RCC 7860 (cell line): ENCODE data around the gene LPAR2.
"Not testable (repeated sequence)": the region's sequence is repeated elsewhere in the genome, so short reads cannot be mapped to it uniquely, and the experiment has no call there.

Source experiments
- DNase-seq: peaks from one replicate; pipeline ENCODE4 v3.0.0-alpha.2; 2015; ENCODE audit warnings: low spot score
- FAIRE-seq: peaks from 2 replicates; lab custom pipeline; 2012; peaks lifted over from hg19 to GRCh38; lab: Jason Lieb, UNC

The LPAR2 gene

GRCh38 chr19:19627621-19628500, at the start of gene LPAR2:
TSS of gene LPAR2 (minus strand) at chr19:19628220. CDS start at chr19:19627275, 945 bp downstream.
- DNase-seq (no peak), FAIRE-seq (no peak)

GRCh38 chr19:19677579-19677978, 49.6 kb upstream of the LPAR2 start:
- DNase-seq = no peak
- FAIRE-seq = no peak

- no peak for FAIRE-seq
- no peak for DNase-seq
Measured at GRCh38 chr19:19674315-19674714, 46.3 kb upstream of the LPAR2 start.

- DNase-seq (no peak), FAIRE-seq (no peak)
Measured at GRCh38 chr19:19672816-19673215, 44.8 kb upstream of the LPAR2 start.

GRCh38 chr19:19670070-19670551, 42.1 kb upstream of the LPAR2 start:
- DNase-seq (no peak), FAIRE-seq (no peak)

GRCh38 chr19:19668230-19669012, 40.4 kb upstream of the LPAR2 start, which contains the start of gene ZNF101:
TSS of gene ZNF101 (plus strand) at chr19:19668839. CDS start at chr19:19668964, 125 bp downstream.
- DNase-seq = peak; percentile 73
- peak; percentile 51 for FAIRE-seq

GRCh38 chr19:19665420-19665948, 37.5 kb upstream of the LPAR2 start:
- not testable (repeated sequence) for DNase-seq, FAIRE-seq

- FAIRE-seq = no peak
- DNase-seq = peak; percentile 86
Measured at GRCh38 chr19:19663256-19664120, 35.5 kb upstream of the LPAR2 start, which contains the start of gene ATP13A1. TSS of gene ATP13A1 (minus strand) at chr19:19663676. CDS start at chr19:19663666, 10 bp downstream.

- no peak for FAIRE-seq
Measured at GRCh38 chr19:19662871-19663255, 34.8 kb upstream of the LPAR2 start.

GRCh38 chr19:19662344-19662743, 34.3 kb upstream of the LPAR2 start:
- FAIRE-seq (no peak), DNase-seq (no peak)

More at GRCh38 chr19:19662871-19663255, 34.8 kb upstream of the LPAR2 start:
- no peak for DNase-seq

- no peak for FAIRE-seq
- no peak for DNase-seq
Measured at GRCh38 chr19:19661675-19662251, 33.7 kb upstream of the LPAR2 start.

GRCh38 chr19:19661141-19661674, 33.2 kb upstream of the LPAR2 start:
- FAIRE-seq (no peak), DNase-seq (no peak)

- DNase-seq = no peak
- FAIRE-seq = no peak
Measured at GRCh38 chr19:19659646-19660245, 31.7 kb upstream of the LPAR2 start.

GRCh38 chr19:19657397-19657783, 29.4 kb upstream of the LPAR2 start:
- FAIRE-seq (no peak), DNase-seq (no peak)

GRCh38 chr19:19656451-19657396, 28.7 kb upstream of the LPAR2 start:
- FAIRE-seq = no peak
- no peak for DNase-seq

- FAIRE-seq = no peak
Measured at GRCh38 chr19:19655641-19656343, 27.8 kb upstream of the LPAR2 start.

GRCh38 chr19:19655051-19655594, 27.1 kb upstream of the LPAR2 start:
- DNase-seq (no peak), FAIRE-seq (no peak)

More at GRCh38 chr19:19655641-19656343, 27.8 kb upstream of the LPAR2 start:
- no peak for DNase-seq
